ENCODE data around the gene PRRT1. TPM values are rescaled to one million over a fixed set of nuclear protein-coding genes. Genes with fewer than 3 reads are reported as not detected.

The PRRT1 gene
- total RNA-seq, 1 donor from 2014 or later, result 2.7 TPM

DNA sequence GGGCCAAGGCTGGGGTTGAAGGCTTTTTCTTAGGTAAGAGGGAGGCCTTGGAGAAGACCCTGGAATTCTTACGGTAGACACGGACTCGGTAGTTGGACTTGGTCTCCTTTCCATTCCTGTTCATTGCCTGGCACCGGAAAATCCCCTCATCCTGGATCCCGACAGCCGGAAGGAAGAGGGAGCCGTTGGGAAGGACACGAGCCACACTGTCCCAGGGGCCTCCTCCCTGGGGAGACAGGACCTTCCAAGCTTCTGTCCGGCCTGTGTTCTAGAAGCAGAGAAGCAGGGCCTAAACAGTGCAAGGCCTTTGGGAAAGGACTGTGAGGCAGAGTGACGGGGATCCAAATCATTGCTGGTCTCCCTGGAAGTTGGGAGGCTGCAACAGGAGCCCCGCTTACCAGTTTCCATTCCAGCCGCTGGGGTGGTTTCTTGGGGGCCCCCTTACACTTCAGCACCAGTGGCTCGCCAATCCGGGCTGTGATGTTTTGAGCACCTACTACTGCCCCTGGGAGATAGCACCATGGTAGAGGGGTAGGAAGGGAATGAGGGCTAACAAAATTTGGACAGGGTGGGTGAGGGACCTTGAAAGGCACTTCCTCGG lies 31.8 kb upstream of the PRRT1 start:
- H3K9me3 Mint-ChIP-seq, result no peaks in the 10 kb centered on the region
- no peak for DNase-seq (ENCODE audit: extremely low spot score, unreplicated experiment)
- peaks cover 27% of the 10 kb centered on the region for H3K36me3 Mint-ChIP-seq
- TF ChIP-seq, protein P1, sequence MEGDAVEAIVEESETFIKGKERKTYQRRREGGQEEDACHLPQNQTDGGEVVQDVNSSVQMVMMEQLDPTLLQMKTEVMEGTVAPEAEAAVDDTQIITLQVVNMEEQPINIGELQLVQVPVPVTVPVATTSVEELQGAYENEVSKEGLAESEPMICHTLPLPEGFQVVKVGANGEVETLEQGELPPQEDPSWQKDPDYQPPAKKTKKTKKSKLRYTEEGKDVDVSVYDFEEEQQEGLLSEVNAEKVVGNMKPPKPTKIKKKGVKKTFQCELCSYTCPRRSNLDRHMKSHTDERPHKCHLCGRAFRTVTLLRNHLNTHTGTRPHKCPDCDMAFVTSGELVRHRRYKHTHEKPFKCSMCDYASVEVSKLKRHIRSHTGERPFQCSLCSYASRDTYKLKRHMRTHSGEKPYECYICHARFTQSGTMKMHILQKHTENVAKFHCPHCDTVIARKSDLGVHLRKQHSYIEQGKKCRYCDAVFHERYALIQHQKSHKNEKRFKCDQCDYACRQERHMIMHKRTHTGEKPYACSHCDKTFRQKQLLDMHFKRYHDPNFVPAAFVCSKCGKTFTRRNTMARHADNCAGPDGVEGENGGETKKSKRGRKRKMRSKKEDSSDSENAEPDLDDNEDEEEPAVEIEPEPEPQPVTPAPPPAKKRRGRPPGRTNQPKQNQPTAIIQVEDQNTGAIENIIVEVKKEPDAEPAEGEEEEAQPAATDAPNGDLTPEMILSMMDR (conservative IDR thresholded peaks at IDR 0.05), result no peak
- H3K27ac Mint-ChIP-seq, result no peak overlapping the region
- H3K27me3 Mint-ChIP-seq, result no peaks in the 10 kb centered on the region
- peaks cover 38% of the 10 kb centered on the region for H3K4me1 Mint-ChIP-seq (ENCODE audit: unreplicated experiment)
- H3K4me3 Mint-ChIP-seq, result no peak overlapping the region

DNA sequence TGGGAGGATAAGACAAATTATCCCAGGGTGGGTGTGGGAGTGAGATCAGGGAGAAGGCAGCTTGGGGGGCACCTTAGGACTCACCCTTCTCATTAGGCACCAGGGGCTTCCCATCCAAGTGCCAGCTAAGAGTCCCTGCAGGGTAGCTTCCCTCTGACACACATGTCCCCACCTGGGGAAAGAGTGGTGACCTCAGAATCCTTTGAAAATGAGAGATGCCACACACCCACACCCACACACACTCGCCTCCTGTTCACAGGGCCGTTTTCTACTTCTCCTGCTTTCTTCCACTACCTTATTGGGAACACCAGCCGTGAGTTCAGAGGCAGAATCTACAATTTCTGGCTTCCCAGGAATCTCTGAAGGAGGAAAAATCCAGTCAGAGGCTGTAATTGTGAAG lies 31.3 kb upstream of the PRRT1 start:
- Mint-ChIP-seq H3K27me3 (no peaks in the 10 kb centered on the region), H3K27ac (no peak overlapping the region), H3K4me1 (ENCODE audit: unreplicated experiment) (peaks cover 39% of the 10 kb centered on the region), H3K36me3 (peaks cover 31% of the 10 kb centered on the region), H3K4me3 (no peak overlapping the region), H3K9me3 (no peaks in the 10 kb centered on the region)
- TF ChIP-seq, protein P1 (conservative IDR thresholded peaks at IDR 0.05), result no peak
- no peak for DNase-seq (ENCODE audit: extremely low spot score, unreplicated experiment)

DNA sequence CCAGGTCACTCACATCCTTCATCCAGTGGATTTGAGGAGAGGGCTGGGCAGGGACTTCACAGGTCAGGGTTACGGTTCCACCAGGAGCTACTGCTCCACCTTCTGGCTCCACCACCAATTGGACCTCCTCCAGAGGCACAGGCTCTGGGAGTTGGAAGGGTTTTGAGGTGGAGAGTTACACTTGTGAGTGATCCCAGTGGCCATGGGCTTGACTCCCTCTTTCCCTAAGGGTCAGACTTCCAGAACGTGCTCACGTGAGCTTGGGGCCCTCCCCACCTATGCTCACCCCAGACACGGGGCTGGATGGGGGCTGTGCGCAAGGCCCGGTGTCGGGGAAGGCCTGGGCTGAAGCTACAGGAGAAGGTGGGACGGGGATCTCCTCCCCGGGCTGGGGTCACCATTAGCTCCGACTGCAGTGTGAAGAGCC lies 30.8 kb upstream of the PRRT1 start:
- no peak overlapping the region for H3K4me3 Mint-ChIP-seq

DNA sequence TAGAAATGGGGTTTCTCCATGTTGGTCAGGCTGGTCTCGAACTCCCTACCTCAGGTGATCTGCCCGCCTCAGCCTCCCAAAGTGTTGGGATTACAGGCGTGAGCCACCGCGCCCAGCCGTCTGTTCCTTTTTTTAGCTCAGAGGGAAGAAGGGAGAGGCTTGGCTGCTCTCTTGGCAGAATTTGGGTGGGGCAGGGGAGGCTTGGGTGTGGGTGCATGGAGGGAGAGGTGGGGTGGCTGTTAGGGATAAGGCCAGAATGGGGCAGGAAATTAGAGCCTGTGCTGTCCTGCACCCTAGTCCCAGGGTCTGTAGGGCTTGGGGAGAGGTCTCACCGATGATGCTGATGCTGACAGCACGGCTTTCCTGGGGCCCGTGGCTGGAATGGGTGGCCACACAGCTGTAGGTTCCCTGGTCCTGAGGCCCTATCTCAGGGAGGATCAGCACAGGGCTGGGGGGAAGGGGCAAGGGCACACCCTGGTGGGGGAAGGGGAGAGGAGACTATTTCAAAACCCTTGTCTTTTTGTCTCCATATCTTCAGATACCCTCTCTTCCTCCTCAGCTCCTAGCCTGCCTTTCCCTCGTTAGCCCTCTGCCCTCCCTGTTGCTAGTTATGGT lies 30.3 kb upstream of the PRRT1 start:
- no peaks in the 10 kb centered on the region for H3K9me3 Mint-ChIP-seq
- H3K36me3 Mint-ChIP-seq, result peaks cover 25% of the 10 kb centered on the region
- TF ChIP-seq, protein P1 (conservative IDR thresholded peaks at IDR 0.05), result no peak
- DNase-seq (ENCODE audit: extremely low spot score, unreplicated experiment), result no peak
- no peak overlapping the region for H3K27ac Mint-ChIP-seq
- no peak overlapping the region for H3K4me3 Mint-ChIP-seq
- H3K27me3 Mint-ChIP-seq, result no peaks in the 10 kb centered on the region
- H3K4me1 Mint-ChIP-seq (ENCODE audit: unreplicated experiment), result peaks cover 35% of the 10 kb centered on the region

More for the DNA sequence above, 30.8 kb upstream of the PRRT1 start:
- Mint-ChIP-seq H3K27ac (no peak overlapping the region), H3K4me1 (ENCODE audit: unreplicated experiment) (peaks cover 38% of the 10 kb centered on the region), H3K27me3 (no peaks in the 10 kb centered on the region), H3K9me3 (no peaks in the 10 kb centered on the region), H3K36me3 (peaks cover 29% of the 10 kb centered on the region)
- TF ChIP-seq, protein P1 (conservative IDR thresholded peaks at IDR 0.05), result no peak
- no peak for DNase-seq (ENCODE audit: extremely low spot score, unreplicated experiment)

DNA sequence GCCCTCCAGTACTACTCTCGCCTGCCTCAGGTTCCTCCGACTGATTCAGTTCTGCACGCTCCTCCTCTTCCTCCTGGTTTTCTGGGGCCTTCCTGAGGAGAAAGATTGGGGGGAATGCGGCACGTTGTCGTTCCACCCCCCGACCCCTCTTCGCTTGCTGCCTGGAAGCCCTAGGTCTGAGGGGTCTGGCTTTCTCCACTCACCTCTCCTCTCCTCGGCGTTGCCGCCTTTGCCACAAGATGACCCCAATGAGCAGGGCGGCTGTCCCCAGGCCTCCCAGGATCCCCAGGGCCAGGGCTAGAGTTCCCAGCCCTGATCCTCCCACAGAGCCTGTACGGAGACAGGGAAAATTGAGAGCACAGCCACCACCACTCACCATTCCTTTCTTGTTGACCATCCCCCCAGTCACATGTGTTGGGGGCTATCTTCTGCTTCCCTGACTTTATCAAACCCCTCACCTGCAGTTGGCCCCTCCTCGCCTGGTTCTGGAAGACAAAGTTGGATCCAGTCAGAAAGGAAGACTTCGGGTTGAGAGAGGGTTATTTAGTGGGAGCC lies 29.5 kb upstream of the PRRT1 start:
- peaks cover 36% of the 10 kb centered on the region for H3K4me1 Mint-ChIP-seq (ENCODE audit: unreplicated experiment)
- TF ChIP-seq, protein P1 (conservative IDR thresholded peaks at IDR 0.05), result no peak
- DNase-seq (ENCODE audit: extremely low spot score, unreplicated experiment), result no peak
- H3K9me3 Mint-ChIP-seq, result no peaks in the 10 kb centered on the region
- H3K4me3 Mint-ChIP-seq, result peak overlapping the region; percentile 4
- H3K27me3 Mint-ChIP-seq, result no peaks in the 10 kb centered on the region
- H3K36me3 Mint-ChIP-seq, result peaks cover 21% of the 10 kb centered on the region
- no peak overlapping the region for H3K27ac Mint-ChIP-seq
